ENCODE data around the gene SPAG7. TPM values are rescaled to one million over a fixed set of nuclear protein-coding genes. Genes with fewer than 3 reads are reported as not detected.

SPAG7 gene
- total RNA-seq, 1 donor from 2014 or later: 40.5 TPM

GRCh38 chr17:4947411-4948165, 20.0 kb downstream of the SPAG7 start:
- H3K36me3 ChIP-seq (ENCODE audit: control insufficient read depth, insufficient read depth, low read length): peaks cover 13% of the 10 kb centered on the region
- DNase-seq (ENCODE audit: low read depth) (no peak), FAIRE-seq (no peak)
- TF ChIP-seq CTCF (IDR thresholded peaks at IDR 0.05; ENCODE audit: insufficient read depth, low read length, severe bottlenecking): no peak
- H3K27me3 ChIP-seq (ENCODE audit: control insufficient read depth, insufficient read depth, low read length): no peaks in the 10 kb centered on the region
- peak overlapping the region; percentile 99 for H3K4me3 ChIP-seq (ENCODE audit: low read depth, low read length)

GRCh38 chr17:4947010-4947410, 20.6 kb downstream of the SPAG7 start:
- DNase-seq (ENCODE audit: low read depth): no peak
- TF ChIP-seq CTCF (IDR thresholded peaks at IDR 0.05; ENCODE audit: insufficient read depth, low read length, severe bottlenecking): no peak
- FAIRE-seq: no peak
- Histone ChIP-seq H3K27me3 (ENCODE audit: control insufficient read depth, insufficient read depth, low read length) (no peaks in the 10 kb centered on the region), H3K36me3 (ENCODE audit: control insufficient read depth, insufficient read depth, low read length) (peaks cover 14% of the 10 kb centered on the region), H3K4me3 (ENCODE audit: low read depth, low read length) (peak overlapping the region; percentile 99)

- peaks cover 16% of the 10 kb centered on the region for H3K36me3 ChIP-seq (ENCODE audit: control insufficient read depth, insufficient read depth, low read length)
- DNase-seq (ENCODE audit: low read depth) (no peak), FAIRE-seq (peak; percentile 18)
- H3K27me3 ChIP-seq (ENCODE audit: control insufficient read depth, insufficient read depth, low read length): no peaks in the 10 kb centered on the region
- TF ChIP-seq CTCF (IDR thresholded peaks at IDR 0.05; ENCODE audit: insufficient read depth, low read length, severe bottlenecking): no peak
- peak overlapping the region; percentile 99 for H3K4me3 ChIP-seq (ENCODE audit: low read depth, low read length)
These were observed 21.2 kb downstream of the SPAG7 start for GRCh38 chr17:4946312-4946976.

GRCh38 chr17:4945944-4946280, 21.7 kb downstream of the SPAG7 start:
- FAIRE-seq (peak; percentile 13), DNase-seq (ENCODE audit: low read depth) (no peak)
- TF ChIP-seq CTCF (IDR thresholded peaks at IDR 0.05; ENCODE audit: insufficient read depth, low read length, severe bottlenecking): no peak
- Histone ChIP-seq H3K27me3 (ENCODE audit: control insufficient read depth, insufficient read depth, low read length) (no peaks in the 10 kb centered on the region), H3K36me3 (ENCODE audit: control insufficient read depth, insufficient read depth, low read length) (peaks cover 16% of the 10 kb centered on the region), H3K4me3 (ENCODE audit: low read depth, low read length) (peak overlapping the region; percentile 99)

- Histone ChIP-seq H3K27me3 (ENCODE audit: control insufficient read depth, insufficient read depth, low read length) (no peaks in the 10 kb centered on the region), H3K36me3 (ENCODE audit: control insufficient read depth, insufficient read depth, low read length) (peaks cover 16% of the 10 kb centered on the region), H3K4me3 (ENCODE audit: low read depth, low read length) (no peak overlapping the region)
- FAIRE-seq (no peak), DNase-seq (ENCODE audit: low read depth) (peak; percentile 92)
- no peak for TF ChIP-seq CTCF (IDR thresholded peaks at IDR 0.05; ENCODE audit: insufficient read depth, low read length, severe bottlenecking)
These were observed 22.3 kb downstream of the SPAG7 start for GRCh38 chr17:4945176-4945943.
